HepG2 (cell line): ENCODE data around the gene ZNF511. TPM values are rescaled to one million over a fixed set of nuclear protein-coding genes. Genes with fewer than 3 reads are reported as not detected.

Experiments used
- HNF4A ChIP-seq: sonication (generic); formaldehyde crosslinking; IDR thresholded peaks from 2 replicates; pipeline ENCODE4 v1.4.0; 2020; ENCODE audit warnings: missing genetic modification reagents
- MTF2 ChIP-seq: sonication (generic); formaldehyde crosslinking; IDR thresholded peaks from 2 replicates; pipeline ENCODE4 v1.5.0; 2020; ENCODE audit warnings: missing genetic modification reagents, borderline replicate concordance
- RFX3 ChIP-seq: IDR thresholded peaks from 2 replicates; pipeline ENCODE4 v1.6.1; 2016; ENCODE audit warnings: missing biosample characterization, missing genetic modification reagents
- STAT5B ChIP-seq: sonication (generic); formaldehyde crosslinking; IDR thresholded peaks from 2 replicates; pipeline ENCODE4 v1.4.0; 2020; ENCODE audit warnings: missing genetic modification reagents
- THAP7 ChIP-seq: sonication (generic); formaldehyde crosslinking; IDR thresholded peaks from 2 replicates; pipeline ENCODE4 v1.8.1; 2023; ENCODE audit warnings: mild to moderate bottlenecking, missing genetic modification reagents
- TIGD3 ChIP-seq: sonication (generic); formaldehyde crosslinking; IDR thresholded peaks from 2 replicates; pipeline ENCODE4 v1.5.1; 2020; ENCODE audit warnings: mild to moderate bottlenecking, missing genetic modification reagents, borderline replicate concordance
- ZBED4 ChIP-seq: sonication (generic); formaldehyde crosslinking; IDR thresholded peaks from 2 replicates; pipeline ENCODE4 v1.4.0; 2020; ENCODE audit warnings: missing genetic modification reagents, borderline replicate concordance
- ZNF530 ChIP-seq: sonication (generic); formaldehyde crosslinking; IDR thresholded peaks from 2 replicates; pipeline ENCODE4 v1.5.0; 2020; ENCODE audit warnings: low read depth, mild to moderate bottlenecking, missing genetic modification reagents
- ZNF749 ChIP-seq: sonication (generic); formaldehyde crosslinking; IDR thresholded peaks from 2 replicates; pipeline ENCODE4 v1.8.0; 2022; ENCODE audit warnings: mild to moderate bottlenecking, missing genetic modification reagents, moderate library complexity, borderline replicate concordance
- ZNF883 ChIP-seq: sonication (generic); formaldehyde crosslinking; IDR thresholded peaks from 2 replicates; pipeline ENCODE4 v1.5.1; 2020; ENCODE audit warnings: mild to moderate bottlenecking, missing genetic modification reagents; ENCODE audit errors: not compliant biosample characterization
- polyA plus RNA-seq, 8 experiments: library from polyadenylated mRNA; depleted of rRNA in 3 of 8; stranded (reverse) in 7 of 8; unstranded in 1 of 8; fragments of >200 nt; fragmentation: Illumina TruSeq in 4 of 8; extraction: Trizol in 4 of 8; gene quantifications; 2 replicates each; pipeline versions ENCODE4 v1.2.1 to v1.2.3, GENCODE V29; 2011 to 2016; ENCODE audit warnings: low read depth in 4 of 8, missing spikeins in 1 of 8, mixed read lengths in 1 of 8; ENCODE audit not compliant: insufficient read depth in 1 of 8
- total RNA-seq, 5 experiments: library from RNA; depleted of rRNA; stranded (reverse); fragments of >200 nt; fragmentation: Illumina TruSeq; extraction: Trizol; gene quantifications; 2 replicates each; pipeline ENCODE4 v1.2.3, GENCODE V29; 2016; ENCODE audit warnings: low read depth in 1 of 5
- TF ChIP-seq, protein P1 (sequence below): sonication (generic); formaldehyde crosslinking; IDR thresholded peaks from 2 replicates; pipeline ENCODE4 v1.5.0; 2020; ENCODE audit warnings: missing genetic modification reagents
- TF ChIP-seq, protein P2 (sequence below): sonication (generic); formaldehyde crosslinking; IDR thresholded peaks from 2 replicates; pipeline ENCODE4 v1.4.0; 2020; ENCODE audit warnings: missing genetic modification reagents, low read depth, mild to moderate bottlenecking, borderline replicate concordance
- TF ChIP-seq, protein P3 (sequence below), 2 experiments: sonication (generic) in 1 of 2; formaldehyde crosslinking in 1 of 2; IDR thresholded peaks; 2 replicates each; pipeline versions ENCODE4 v1.5.1 to v1.6.1; 2011 to 2020; ENCODE audit warnings: borderline replicate concordance in 1 of 2, low read depth in 1 of 2, low read length in 1 of 2, mild to moderate bottlenecking in 1 of 2, missing genetic modification reagents in 1 of 2, moderate library complexity in 1 of 2
- TF ChIP-seq, protein P4 (sequence below): sonication (generic); formaldehyde crosslinking; IDR thresholded peaks from 2 replicates; pipeline ENCODE4 v1.5.1; 2020; ENCODE audit warnings: mild to moderate bottlenecking, missing genetic modification reagents

The ZNF511 gene
- total and polyA plus RNA-seq, 2 of the 13 experiments (the other 11 are each of a cell fraction or from before 2014, with no cell fraction given), result 35.6 to 66.4 TPM

GRCh38 chr10:133318494-133319127 is 9.9 kb downstream of the ZNF511 start (continued):
- TF ChIP-seq, protein P1, sequence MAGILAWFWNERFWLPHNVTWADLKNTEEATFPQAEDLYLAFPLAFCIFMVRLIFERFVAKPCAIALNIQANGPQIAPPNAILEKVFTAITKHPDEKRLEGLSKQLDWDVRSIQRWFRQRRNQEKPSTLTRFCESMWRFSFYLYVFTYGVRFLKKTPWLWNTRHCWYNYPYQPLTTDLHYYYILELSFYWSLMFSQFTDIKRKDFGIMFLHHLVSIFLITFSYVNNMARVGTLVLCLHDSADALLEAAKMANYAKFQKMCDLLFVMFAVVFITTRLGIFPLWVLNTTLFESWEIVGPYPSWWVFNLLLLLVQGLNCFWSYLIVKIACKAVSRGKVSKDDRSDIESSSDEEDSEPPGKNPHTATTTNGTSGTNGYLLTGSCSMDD (CRISPR knock-in tag), result no peak
- TF ChIP-seq ZNF883 (CRISPR knock-in tag) (no peak), STAT5B (CRISPR knock-in tag) (no peak), RFX3 (CRISPR knock-in tag) (no peak), TIGD3 (CRISPR knock-in tag) (no peak), ZBED4 (CRISPR knock-in tag) (no peak), ZNF530 (no peak), ZNF749 (CRISPR knock-in tag) (no peak), HNF4A (CRISPR knock-in tag) (no peak), MTF2 (CRISPR knock-in tag) (0 out of 2 replicates have a peak, but pooled peaks have one; percentile 19), THAP7 (CRISPR knock-in tag) (no peak)
- TF ChIP-seq, protein P2, sequence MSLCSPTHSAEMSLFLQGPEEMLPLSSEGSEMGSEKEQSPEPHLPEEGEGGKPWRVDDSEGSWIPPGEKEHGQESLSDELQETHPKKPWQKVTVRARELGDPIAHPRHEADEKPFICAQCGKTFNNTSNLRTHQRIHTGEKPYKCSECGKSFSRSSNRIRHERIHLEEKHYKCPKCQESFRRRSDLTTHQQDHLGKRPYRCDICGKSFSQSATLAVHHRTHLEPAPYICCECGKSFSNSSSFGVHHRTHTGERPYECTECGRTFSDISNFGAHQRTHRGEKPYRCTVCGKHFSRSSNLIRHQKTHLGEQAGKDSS (CRISPR knock-in tag), result no peak
- TF ChIP-seq, protein P3, sequence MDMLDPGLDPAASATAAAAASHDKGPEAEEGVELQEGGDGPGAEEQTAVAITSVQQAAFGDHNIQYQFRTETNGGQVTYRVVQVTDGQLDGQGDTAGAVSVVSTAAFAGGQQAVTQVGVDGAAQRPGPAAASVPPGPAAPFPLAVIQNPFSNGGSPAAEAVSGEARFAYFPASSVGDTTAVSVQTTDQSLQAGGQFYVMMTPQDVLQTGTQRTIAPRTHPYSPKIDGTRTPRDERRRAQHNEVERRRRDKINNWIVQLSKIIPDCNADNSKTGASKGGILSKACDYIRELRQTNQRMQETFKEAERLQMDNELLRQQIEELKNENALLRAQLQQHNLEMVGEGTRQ (IDR thresholded peaks at IDR 0.05; ENCODE audit: low read depth, low read length), result no peak
- TF ChIP-seq, protein P3 (CRISPR knock-in tag; IDR thresholded peaks at IDR 0.05; ENCODE audit: borderline replicate concordance), result no peak
- TF ChIP-seq, protein P4, sequence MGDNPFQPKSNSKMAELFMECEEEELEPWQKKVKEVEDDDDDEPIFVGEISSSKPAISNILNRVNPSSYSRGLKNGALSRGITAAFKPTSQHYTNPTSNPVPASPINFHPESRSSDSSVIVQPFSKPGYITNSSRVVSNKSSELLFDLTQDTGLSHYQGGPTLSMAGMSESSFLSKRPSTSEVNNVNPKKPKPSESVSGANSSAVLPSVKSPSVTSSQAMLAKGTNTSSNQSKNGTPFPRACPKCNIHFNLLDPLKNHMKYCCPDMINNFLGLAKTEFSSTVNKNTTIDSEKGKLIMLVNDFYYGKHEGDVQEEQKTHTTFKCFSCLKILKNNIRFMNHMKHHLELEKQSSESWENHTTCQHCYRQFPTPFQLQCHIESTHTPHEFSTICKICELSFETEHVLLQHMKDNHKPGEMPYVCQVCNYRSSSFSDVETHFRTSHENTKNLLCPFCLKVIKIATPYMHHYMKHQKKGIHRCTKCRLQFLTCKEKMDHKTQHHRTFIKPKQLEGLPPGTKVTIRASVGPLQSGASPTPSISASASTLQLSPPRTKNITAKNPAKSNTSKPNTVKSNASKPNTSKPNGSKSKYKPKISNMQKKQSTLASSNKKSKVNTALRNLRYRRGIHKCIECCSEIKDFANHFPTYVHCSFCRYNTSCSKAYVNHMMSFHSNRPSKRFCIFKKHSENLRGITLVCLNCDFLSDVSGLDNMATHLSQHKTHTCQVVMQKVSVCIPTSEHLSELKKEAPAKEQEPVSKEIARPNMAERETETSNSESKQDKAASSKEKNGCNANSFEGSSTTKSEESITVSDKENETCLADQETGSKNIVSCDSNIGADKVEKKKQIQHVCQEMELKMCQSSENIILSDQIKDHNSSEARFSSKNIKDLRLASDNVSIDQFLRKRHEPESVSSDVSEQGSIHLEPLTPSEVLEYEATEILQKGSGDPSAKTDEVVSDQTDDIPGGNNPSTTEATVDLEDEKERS (CRISPR knock-in tag), result 0 out of 2 replicates have a peak, but pooled peaks have one; percentile 41
